ENCODE results near the gene STYK1.
A peak's percentile ranks its signal among the peaks of the same experiment; 100 is the strongest.

Gene STYK1

GRCh38 chr12:10673659-10674384 is at the start of gene STYK1:
TSS of gene STYK1 (minus strand) at chr12:10674052. CDS start at chr12:10634618, 39,434 bp downstream.
- DNase-seq, result peak; percentile 52

GRCh38 chr12:10722905-10723746 is 49.3 kb upstream of the STYK1 start, which contains the start of gene YBX3:
TSS of gene YBX3 (minus strand) at chr12:10723323. CDS start at chr12:10723111, 212 bp downstream.
- peak; percentile 8 for DNase-seq

GRCh38 chr12:10722502-10722904 is 48.7 kb upstream of the STYK1 start:
- peak; percentile 36 for DNase-seq

GRCh38 chr12:10721651-10722501 is 48.0 kb upstream of the STYK1 start:
- peak; percentile 20 for DNase-seq

- no peak for DNase-seq
Observed at GRCh38 chr12:10720974-10721650, 47.3 kb upstream of the STYK1 start.

GRCh38 chr12:10719482-10719881 is 45.6 kb upstream of the STYK1 start:
- DNase-seq, result no peak

- DNase-seq, result no peak
Observed at GRCh38 chr12:10718279-10718821, 44.5 kb upstream of the STYK1 start.

GRCh38 chr12:10717410-10717809 is 43.6 kb upstream of the STYK1 start:
- DNase-seq, result no peak

GRCh38 chr12:10716704-10717315 is 43.0 kb upstream of the STYK1 start:
- no peak for DNase-seq

GRCh38 chr12:10716277-10716676 is 42.4 kb upstream of the STYK1 start:
- DNase-seq, result no peak

GRCh38 chr12:10715491-10715890 is 41.6 kb upstream of the STYK1 start:
- DNase-seq, result no peak

GRCh38 chr12:10709808-10710207 is 36.0 kb upstream of the STYK1 start:
- DNase-seq, result no peak

GRCh38 chr12:10708862-10709261 is 35.0 kb upstream of the STYK1 start:
- DNase-seq, result no peak

GRCh38 chr12:10705655-10706054 is 31.8 kb upstream of the STYK1 start:
- no peak for DNase-seq

GRCh38 chr12:10701843-10702242 is 28.0 kb upstream of the STYK1 start:
- no peak for DNase-seq

GRCh38 chr12:10701131-10701681 is 27.4 kb upstream of the STYK1 start:
- peak; percentile 45 for DNase-seq

GRCh38 chr12:10700581-10700980 is 26.7 kb upstream of the STYK1 start:
- DNase-seq, result no peak

- DNase-seq, result no peak
Observed at GRCh38 chr12:10697862-10698261, 24.0 kb upstream of the STYK1 start.

- DNase-seq, result no peak
Observed at GRCh38 chr12:10697156-10697555, 23.3 kb upstream of the STYK1 start.

- no peak for DNase-seq
Observed at GRCh38 chr12:10690906-10691305, 17.1 kb upstream of the STYK1 start.

GRCh38 chr12:10689146-10689545 is 15.3 kb upstream of the STYK1 start:
- no peak for DNase-seq
